ENCODE measurements around the gene STK35.

The STK35 gene

DNA sequence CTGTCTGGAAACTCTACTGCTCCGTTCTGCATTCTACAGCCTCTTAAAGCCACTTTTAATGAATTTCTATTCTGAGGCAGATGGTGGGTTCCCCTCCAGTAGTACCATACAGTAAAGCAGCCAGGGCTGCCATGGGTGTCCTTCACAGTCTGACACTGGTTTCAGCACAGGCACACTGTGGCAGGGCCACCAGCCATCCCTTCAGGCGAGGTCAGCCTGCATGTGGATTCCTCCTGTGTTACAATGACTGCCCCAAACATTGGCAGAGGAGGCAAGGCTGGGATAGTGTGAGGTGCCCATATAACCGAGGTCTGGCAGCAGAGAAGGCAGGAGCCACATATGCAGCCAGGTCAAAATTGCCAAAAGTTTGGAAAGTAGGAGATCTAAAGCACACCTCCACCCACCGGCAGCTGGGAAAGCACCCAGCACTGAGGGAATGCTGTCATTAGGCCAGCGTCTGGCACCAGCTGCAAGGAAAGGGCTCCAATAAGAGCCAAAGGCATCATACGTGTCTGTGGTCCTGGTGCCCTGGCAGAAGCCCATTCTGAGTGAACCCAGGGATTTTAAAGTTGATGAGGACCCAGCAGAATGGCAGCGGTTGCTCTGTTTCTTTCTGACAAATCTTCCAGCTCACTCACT is 24.0 kb downstream of the STK35 start:
- FAIRE-seq = no peak
- DNase-seq (ENCODE audit: insufficient read length, low spot score) = no peak
- TF ChIP-seq, protein P1, sequence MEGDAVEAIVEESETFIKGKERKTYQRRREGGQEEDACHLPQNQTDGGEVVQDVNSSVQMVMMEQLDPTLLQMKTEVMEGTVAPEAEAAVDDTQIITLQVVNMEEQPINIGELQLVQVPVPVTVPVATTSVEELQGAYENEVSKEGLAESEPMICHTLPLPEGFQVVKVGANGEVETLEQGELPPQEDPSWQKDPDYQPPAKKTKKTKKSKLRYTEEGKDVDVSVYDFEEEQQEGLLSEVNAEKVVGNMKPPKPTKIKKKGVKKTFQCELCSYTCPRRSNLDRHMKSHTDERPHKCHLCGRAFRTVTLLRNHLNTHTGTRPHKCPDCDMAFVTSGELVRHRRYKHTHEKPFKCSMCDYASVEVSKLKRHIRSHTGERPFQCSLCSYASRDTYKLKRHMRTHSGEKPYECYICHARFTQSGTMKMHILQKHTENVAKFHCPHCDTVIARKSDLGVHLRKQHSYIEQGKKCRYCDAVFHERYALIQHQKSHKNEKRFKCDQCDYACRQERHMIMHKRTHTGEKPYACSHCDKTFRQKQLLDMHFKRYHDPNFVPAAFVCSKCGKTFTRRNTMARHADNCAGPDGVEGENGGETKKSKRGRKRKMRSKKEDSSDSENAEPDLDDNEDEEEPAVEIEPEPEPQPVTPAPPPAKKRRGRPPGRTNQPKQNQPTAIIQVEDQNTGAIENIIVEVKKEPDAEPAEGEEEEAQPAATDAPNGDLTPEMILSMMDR (IDR thresholded peaks at IDR 0.05; ENCODE audit: insufficient read depth, missing control alignments) = no peak

GRCh38 chr20:2127238-2127637 is 25.6 kb downstream of the STK35 start:
- DNase-seq (ENCODE audit: insufficient read length, low spot score) = no peak
- no peak for FAIRE-seq
- TF ChIP-seq, protein P1 (IDR thresholded peaks at IDR 0.05; ENCODE audit: insufficient read depth, missing control alignments) = no peak

- no peak for FAIRE-seq
- TF ChIP-seq, protein P1 (IDR thresholded peaks at IDR 0.05; ENCODE audit: insufficient read depth, missing control alignments) = no peak
These were observed 26.9 kb downstream of the STK35 start for GRCh38 chr20:2128542-2128941.

DNA sequence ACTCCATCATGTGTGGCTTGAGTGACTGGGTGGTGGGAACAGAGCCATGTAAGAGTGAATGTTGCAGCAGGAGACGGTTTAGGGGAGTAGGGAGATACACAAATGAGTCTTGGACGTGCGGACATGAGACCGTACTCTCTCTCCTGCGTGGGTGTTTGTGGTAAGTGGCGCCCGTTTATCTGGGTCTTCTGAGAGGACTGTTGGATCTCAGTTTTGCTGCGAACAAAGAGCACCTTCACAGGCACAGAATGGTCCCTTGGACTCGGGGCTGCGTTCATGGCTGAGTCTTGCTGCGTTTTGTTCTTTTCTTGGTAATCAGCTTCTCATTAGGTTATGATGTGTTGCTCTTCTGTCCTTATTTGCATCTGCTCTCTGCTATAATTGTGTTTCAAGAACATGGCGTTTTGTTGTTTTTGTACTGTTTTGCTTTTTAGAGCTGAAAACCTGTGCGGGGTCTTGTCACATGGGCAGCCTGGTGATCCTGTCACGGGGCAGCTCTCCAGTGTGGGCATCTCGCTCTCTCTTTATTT is 28.5 kb downstream of the STK35 start:
- DNase-seq (ENCODE audit: insufficient read length, low spot score) = no peak
- TF ChIP-seq, protein P1 (IDR thresholded peaks at IDR 0.05; ENCODE audit: insufficient read depth, missing control alignments) = no peak
- FAIRE-seq = no peak

More at GRCh38 chr20:2128542-2128941, 26.9 kb downstream of the STK35 start:
- no peak for DNase-seq (ENCODE audit: insufficient read length, low spot score)

DNA sequence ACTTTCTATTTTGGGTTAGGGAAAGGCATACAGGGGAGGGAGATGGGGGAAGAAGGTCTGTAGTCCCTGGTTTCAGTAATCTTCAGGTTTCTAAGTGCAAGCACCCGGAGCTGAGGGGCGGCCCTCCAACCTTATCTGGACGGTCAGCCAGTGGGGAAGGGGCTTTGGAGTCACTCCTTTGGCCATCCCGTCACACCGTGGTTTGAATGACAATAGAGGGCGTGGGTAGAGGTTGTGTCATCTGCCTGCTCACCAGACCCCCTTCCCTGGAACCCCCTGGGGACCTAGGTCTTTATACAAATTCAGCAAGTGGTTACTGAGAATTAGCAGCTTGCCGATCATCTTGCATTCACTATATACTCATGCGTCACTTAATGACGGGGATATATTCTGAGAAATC is 29.1 kb downstream of the STK35 start:
- DNase-seq (ENCODE audit: insufficient read length, low spot score) (no peak), FAIRE-seq (no peak)
- TF ChIP-seq, protein P1 (IDR thresholded peaks at IDR 0.05; ENCODE audit: insufficient read depth, missing control alignments) = no peak

DNA sequence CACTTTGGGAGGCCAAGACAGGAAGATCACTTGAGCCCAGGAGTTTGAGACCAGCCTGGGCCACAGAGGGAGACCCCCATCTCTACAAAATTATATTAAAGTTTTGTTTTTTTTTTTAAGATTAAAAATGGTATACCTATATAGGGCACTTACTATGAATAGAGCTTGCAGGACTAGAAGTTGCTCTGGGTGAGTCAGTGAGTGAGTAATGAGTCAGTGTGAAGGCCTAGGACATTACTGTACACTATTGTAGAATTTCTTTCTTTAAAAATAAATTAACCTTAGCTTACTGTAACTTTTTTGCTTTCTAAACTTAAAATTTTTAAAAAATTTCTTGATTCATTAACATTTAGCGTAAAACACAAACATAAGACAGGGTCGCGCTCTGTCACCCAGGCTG is 29.7 kb downstream of the STK35 start:
- DNase-seq (ENCODE audit: insufficient read length, low spot score) (no peak), FAIRE-seq (no peak)
- TF ChIP-seq, protein P1 (IDR thresholded peaks at IDR 0.05; ENCODE audit: insufficient read depth, missing control alignments) = no peak

GRCh38 chr20:2132461-2132901 is 30.9 kb downstream of the STK35 start:
- TF ChIP-seq, protein P1 (IDR thresholded peaks at IDR 0.05; ENCODE audit: insufficient read depth, missing control alignments) = no peak
- no peak for DNase-seq (ENCODE audit: insufficient read length, low spot score)
- no peak for FAIRE-seq

Data from D721Med (cell line).